ENCODE measurements around the gene CYTIP. TPM values are rescaled to one million over a fixed set of nuclear protein-coding genes. Genes with fewer than 3 reads are reported as not detected.

Gene CYTIP
- total and polyA plus RNA-seq, 7 experiments from 2014 or later, result 170 to 406 (median 322) TPM

GRCh38 chr2:157460384-157460837, 16.5 kb upstream of the CYTIP start:
- Histone ChIP-seq H3K27me3 (ENCODE audit: control insufficient read depth in 2 of 2, insufficient read depth in 2 of 2, low read length in 2 of 2) (no peaks in the 10 kb centered on the region), H3K27ac (ENCODE audit: low read depth, low read length) (no peak overlapping the region), H3K9me3 (ENCODE audit: control insufficient read depth in 2 of 3, low read length in 3 of 3) (no peaks in the 10 kb centered on the region), H3K4me3 (ENCODE audit: low read length) (no peak overlapping the region), H3K36me3 (ENCODE audit: control insufficient read depth in 2 of 3, insufficient read depth in 3 of 3, low read length in 3 of 3) (no peaks in the 10 kb centered on the region), H3K4me1 (ENCODE audit: control insufficient read depth in 2 of 2, insufficient read depth in 2 of 2, low read length in 2 of 2) (peaks cover 15 to 59% of the 10 kb centered on the region in 2 donors)
- ChIA-PET CTCF (interaction anchor here (1.3 to 8.3 kb wide), 4 partner anchors 14 to 134 kb away, joined by 3 to 64 read pairs (median 7); partner anchors contain the start of gene CYTIP), POLR2A (interaction anchor here (0.6 to 18.1 kb wide), 9 partner anchors 9 to 142 kb away, joined by 3 to 297 read pairs (median 5); partner anchors contain the start of gene CYTIP)
- ATAC-seq (no peak), DNase-seq (no peak)
- H3K4me3 Mint-ChIP-seq, result peak overlapping the region in 8 of 10 donors; percentile 16 to 71 (median 48)
- H3K9me3 Mint-ChIP-seq, result peaks cover 0 to 2% (median 0%) of the 10 kb centered on the region in 11 donors
- H3K27me3 Mint-ChIP-seq, result no peaks in the 10 kb centered on the region
- peaks cover 0 to 19% (median 0%) of the 10 kb centered on the region in 5 donors for H3K36me3 Mint-ChIP-seq
- intact Hi-C loops (cut with micrococcal nuclease), result loop anchor here in 1 of 2 donors (5.0 kb wide), 1 partner anchor 437 kb away; no protein-coding TSS in a partner anchor
- H3K27ac Mint-ChIP-seq, result peak overlapping the region in 8 of 9 donors; percentile 7 to 98 (median 80)
- peaks cover 38 to 99% (median 94%) of the 10 kb centered on the region in 7 donors for H3K4me1 Mint-ChIP-seq

GRCh38 chr2:157459486-157459885, 15.6 kb upstream of the CYTIP start:
- H3K4me3 Mint-ChIP-seq, result peak overlapping the region; percentile 42 to 82 (median 74)
- ATAC-seq (no peak), DNase-seq (no peak)
- peak overlapping the region; percentile 68 to 91 (median 87) for H3K27ac Mint-ChIP-seq
- H3K36me3 Mint-ChIP-seq, result peaks cover 0 to 19% (median 0%) of the 10 kb centered on the region in 5 donors
- no peaks in the 10 kb centered on the region for H3K9me3 ChIP-seq (ENCODE audit: control insufficient read depth in 2 of 3, low read length in 3 of 3)
- H3K4me1 ChIP-seq (ENCODE audit: control insufficient read depth in 2 of 2, insufficient read depth in 2 of 2, low read length in 2 of 2), result peaks cover 15 to 54% of the 10 kb centered on the region in 2 donors
- no peak overlapping the region for H3K4me3 ChIP-seq (ENCODE audit: low read length)
- peaks cover 0 to 1% (median 0%) of the 10 kb centered on the region in 11 donors for H3K9me3 Mint-ChIP-seq
- intact Hi-C loops (cut with micrococcal nuclease), result no loop called here
- no peak overlapping the region for H3K27ac ChIP-seq (ENCODE audit: low read depth, low read length)
- peaks cover 35 to 96% (median 90%) of the 10 kb centered on the region in 7 donors for H3K4me1 Mint-ChIP-seq
- ChIA-PET POLR2A (interaction anchor here (0.6 to 18.1 kb wide), 10 partner anchors 11 to 132 kb away, joined by 3 to 297 read pairs (median 4); partner anchors contain the start of gene CYTIP), CTCF (interaction anchor here (0.7 to 8.3 kb wide), 7 partner anchors 10 to 131 kb away, joined by 3 to 64 read pairs (median 5); no protein-coding TSS in a partner anchor)
- H3K27me3 ChIP-seq (ENCODE audit: control insufficient read depth in 2 of 2, insufficient read depth in 2 of 2, low read length in 2 of 2), result no peaks in the 10 kb centered on the region
- no peaks in the 10 kb centered on the region for H3K36me3 ChIP-seq (ENCODE audit: control insufficient read depth in 2 of 3, insufficient read depth in 3 of 3, low read length in 3 of 3)
- H3K27me3 Mint-ChIP-seq, result no peaks in the 10 kb centered on the region

- Mint-ChIP-seq H3K4me1 (peaks cover 34 to 68% (median 63%) of the 10 kb centered on the region in 7 donors), H3K36me3 (peaks cover under 1 to 11% (median 8%) of the 10 kb centered on the region in 5 donors), H3K4me3 (peak overlapping the region; percentile 53 to 82 (median 76)), H3K9me3 (no peaks in the 10 kb centered on the region), H3K27me3 (no peaks in the 10 kb centered on the region), H3K27ac (peak overlapping the region; percentile 80 to 98 (median 93))
- no peaks in the 10 kb centered on the region for H3K9me3 ChIP-seq (ENCODE audit: control insufficient read depth in 2 of 3, low read length in 3 of 3)
- no peak for DNase-seq
- H3K27ac ChIP-seq (ENCODE audit: low read depth, low read length), result peak overlapping the region; percentile 62
- CTCF ChIA-PET, result interaction anchor here (0.7 to 2.5 kb wide), 9 partner anchors 11 to 121 kb away, joined by 3 to 17 read pairs (median 3); no protein-coding TSS in a partner anchor
- H3K36me3 ChIP-seq (ENCODE audit: control insufficient read depth in 2 of 3, insufficient read depth in 3 of 3, low read length in 3 of 3), result peaks cover 0 to 11% (median 0%) of the 10 kb centered on the region in 3 experiments
- H3K4me1 ChIP-seq (ENCODE audit: control insufficient read depth in 2 of 2, insufficient read depth in 2 of 2, low read length in 2 of 2), result peaks cover 39 to 40% of the 10 kb centered on the region in 2 donors
- POLR2A ChIA-PET, result interaction anchor here (1.3 to 7.5 kb wide), 11 partner anchors 9 to 120 kb away, joined by 5 to 124 read pairs (median 12); no protein-coding TSS in a partner anchor
- ATAC-seq, result no peak
- no peak overlapping the region for H3K4me3 ChIP-seq (ENCODE audit: low read length)
- intact Hi-C loops (cut with micrococcal nuclease), result loop anchor here (1.0 to 10.0 kb wide), 3 partner anchors 11 to 1113 kb away; partner anchors contain the start of genes CCDC148 (in 1 of the 2), NR4A2 (in 1 of the 2) and PKP4 (in 1 of the 2)
- H3K27me3 ChIP-seq (ENCODE audit: control insufficient read depth in 2 of 2, insufficient read depth in 2 of 2, low read length in 2 of 2), result no peaks in the 10 kb centered on the region
Observed at GRCh38 chr2:157447741-157448140, 3.9 kb upstream of the CYTIP start.

- H3K27ac Mint-ChIP-seq, result peak overlapping the region; percentile 80 to 98 (median 93)
- ATAC-seq (no peak), DNase-seq (no peak)
- H3K27me3 Mint-ChIP-seq, result no peaks in the 10 kb centered on the region
- peaks cover 28 to 62% (median 58%) of the 10 kb centered on the region in 7 donors for H3K4me1 Mint-ChIP-seq
- H3K9me3 Mint-ChIP-seq, result no peaks in the 10 kb centered on the region
- peak overlapping the region; percentile 15 for H3K4me3 ChIP-seq (ENCODE audit: low read length)
- ChIA-PET POLR2A (interaction anchor here (0.7 to 7.5 kb wide), 17 partner anchors 8 to 142 kb away, joined by 3 to 124 read pairs (median 6); no protein-coding TSS in a partner anchor), CTCF (interaction anchor here (0.9 to 2.5 kb wide), 8 partner anchors 11 to 120 kb away, joined by 3 to 17 read pairs (median 4); no protein-coding TSS in a partner anchor)
- H3K4me3 Mint-ChIP-seq, result peak overlapping the region; percentile 53 to 82 (median 76)
- peaks cover 4 to 16% (median 6%) of the 10 kb centered on the region in 3 experiments for H3K36me3 ChIP-seq (ENCODE audit: control insufficient read depth in 2 of 3, insufficient read depth in 3 of 3, low read length in 3 of 3)
- H3K9me3 ChIP-seq (ENCODE audit: control insufficient read depth in 2 of 3, low read length in 3 of 3), result no peaks in the 10 kb centered on the region
- peaks cover 8 to 18% (median 15%) of the 10 kb centered on the region in 5 donors for H3K36me3 Mint-ChIP-seq
- H3K4me1 ChIP-seq (ENCODE audit: control insufficient read depth in 2 of 2, insufficient read depth in 2 of 2, low read length in 2 of 2), result peaks cover 34% of the 10 kb centered on the region in 2 donors
- H3K27ac ChIP-seq (ENCODE audit: low read depth, low read length), result peak overlapping the region; percentile 62
- intact Hi-C loops (cut with micrococcal nuclease), result loop anchor here in 1 of 2 donors (10.0 kb wide), 2 partner anchors 1008 to 1112 kb away; partner anchors contain the start of genes CCDC148, NR4A2 and PKP4
- no peaks in the 10 kb centered on the region for H3K27me3 ChIP-seq (ENCODE audit: control insufficient read depth in 2 of 2, insufficient read depth in 2 of 2, low read length in 2 of 2)
Observed at GRCh38 chr2:157447031-157447430, 3.1 kb upstream of the CYTIP start.

- H3K4me3 ChIP-seq (ENCODE audit: low read length), result peak overlapping the region; percentile 97
- H3K4me3 Mint-ChIP-seq, result peak overlapping the region; percentile 92 to 100 (median 97)
- H3K9me3 Mint-ChIP-seq, result peaks cover 0 to 6% (median 0%) of the 10 kb centered on the region in 11 donors
Observed at GRCh38 chr2:157444641-157445040, 752 bp upstream of the CYTIP start.

GRCh38 chr2:157443090-157443489, 799 bp downstream of the CYTIP start:
- ChIA-PET POLR2A (interaction anchor here (0.6 to 27.4 kb wide), 17 partner anchors 9 to 456 kb away, joined by 3 to 810 read pairs (median 5); partner anchors contain the start of gene ERMN), CTCF (interaction anchor here (1.0 to 3.9 kb wide), 13 partner anchors 11 to 116 kb away, joined by 3 to 21 read pairs (median 6); no protein-coding TSS in a partner anchor)
- DNase-seq, result no peak
- peaks cover 0 to 6% (median 0%) of the 10 kb centered on the region in 11 donors for H3K9me3 Mint-ChIP-seq
- H3K4me1 ChIP-seq (ENCODE audit: control insufficient read depth in 2 of 2, insufficient read depth in 2 of 2, low read length in 2 of 2), result peaks cover 21 to 28% of the 10 kb centered on the region in 2 donors
- H3K27ac Mint-ChIP-seq, result peak overlapping the region; percentile 95 to 100 (median 98)
- H3K27me3 ChIP-seq (ENCODE audit: control insufficient read depth in 2 of 2, insufficient read depth in 2 of 2, low read length in 2 of 2), result no peaks in the 10 kb centered on the region
- H3K36me3 ChIP-seq (ENCODE audit: control insufficient read depth in 2 of 3, insufficient read depth in 3 of 3, low read length in 3 of 3), result peaks cover 11 to 46% (median 11%) of the 10 kb centered on the region in 3 experiments
- H3K27ac ChIP-seq (ENCODE audit: low read depth, low read length), result peak overlapping the region; percentile 89
- H3K4me1 Mint-ChIP-seq, result peaks cover 30 to 43% (median 36%) of the 10 kb centered on the region in 7 donors
- intact Hi-C loops (cut with micrococcal nuclease), result loop anchor here (5.0 to 10.0 kb wide), 4 partner anchors 434 to 1111 kb away; partner anchors contain the start of genes NR4A2 (in 2 of the 2), ACVR1 (in 1 of the 2), CCDC148 (in 1 of the 2) and PKP4 (in 1 of the 2)
- peaks cover 42 to 57% (median 52%) of the 10 kb centered on the region in 5 donors for H3K36me3 Mint-ChIP-seq
- H3K4me3 ChIP-seq (ENCODE audit: low read length), result peak overlapping the region; percentile 97
- H3K27me3 Mint-ChIP-seq, result no peaks in the 10 kb centered on the region
- ATAC-seq, result no peak
- H3K9me3 ChIP-seq (ENCODE audit: control insufficient read depth in 2 of 3, low read length in 3 of 3), result no peaks in the 10 kb centered on the region
- peak overlapping the region; percentile 92 to 100 (median 97) for H3K4me3 Mint-ChIP-seq

More at GRCh38 chr2:157444641-157445040, 752 bp upstream of the CYTIP start:
- Histone ChIP-seq H3K4me1 (ENCODE audit: control insufficient read depth in 2 of 2, insufficient read depth in 2 of 2, low read length in 2 of 2) (peaks cover 34% of the 10 kb centered on the region in 2 donors), H3K9me3 (ENCODE audit: control insufficient read depth in 2 of 3, low read length in 3 of 3) (no peaks in the 10 kb centered on the region), H3K27me3 (ENCODE audit: control insufficient read depth in 2 of 2, insufficient read depth in 2 of 2, low read length in 2 of 2) (no peaks in the 10 kb centered on the region), H3K27ac (ENCODE audit: low read depth, low read length) (peak overlapping the region; percentile 89), H3K36me3 (ENCODE audit: control insufficient read depth in 2 of 3, insufficient read depth in 3 of 3, low read length in 3 of 3) (peaks cover 11 to 37% (median 11%) of the 10 kb centered on the region in 3 experiments)
- CTCF ChIA-PET, result interaction anchor here (0.8 to 2.4 kb wide), 9 partner anchors 9 to 117 kb away, joined by 3 to 21 read pairs (median 5); no protein-coding TSS in a partner anchor
- H3K27ac Mint-ChIP-seq, result peak overlapping the region; percentile 95 to 100 (median 98)
- peaks cover 32 to 50% (median 48%) of the 10 kb centered on the region in 7 donors for H3K4me1 Mint-ChIP-seq
- no peaks in the 10 kb centered on the region for H3K27me3 Mint-ChIP-seq
- intact Hi-C loops (cut with micrococcal nuclease), result loop anchor here (1.0 to 10.0 kb wide), 11 partner anchors 9 to 1112 kb away; partner anchors contain the start of genes NR4A2 (in 2 of the 2), ACVR1 (in 1 of the 2), CCDC148 (in 1 of the 2) and PKP4 (in 1 of the 2)
- peaks cover 32 to 41% (median 36%) of the 10 kb centered on the region in 5 donors for H3K36me3 Mint-ChIP-seq
- ATAC-seq (no peak), DNase-seq (peak in 2 of 9 donors; percentile 43 to 47)
- POLR2A ChIA-PET, result interaction anchor here (1.0 to 27.4 kb wide), 9 partner anchors 18 to 181 kb away, joined by 3 to 810 read pairs (median 12); partner anchors contain the start of gene ERMN

Measured in naive thymus-derived CD4-positive, alpha-beta T cell (primary cell).